GM19023 (cell line): ENCODE measurements around the gene ROCK2.
A peak's percentile ranks its signal among the peaks of the same experiment; 100 is the strongest.

Source experiments
- ATAC-seq: cut with Tn5 transposase; IDR thresholded peaks from one replicate; pipeline ENCODE4 v1.9.1; 2021; ENCODE audit warnings: mild to moderate bottlenecking, moderate library complexity; ENCODE audit not compliant: unreplicated experiment

ROCK2 gene

DNA sequence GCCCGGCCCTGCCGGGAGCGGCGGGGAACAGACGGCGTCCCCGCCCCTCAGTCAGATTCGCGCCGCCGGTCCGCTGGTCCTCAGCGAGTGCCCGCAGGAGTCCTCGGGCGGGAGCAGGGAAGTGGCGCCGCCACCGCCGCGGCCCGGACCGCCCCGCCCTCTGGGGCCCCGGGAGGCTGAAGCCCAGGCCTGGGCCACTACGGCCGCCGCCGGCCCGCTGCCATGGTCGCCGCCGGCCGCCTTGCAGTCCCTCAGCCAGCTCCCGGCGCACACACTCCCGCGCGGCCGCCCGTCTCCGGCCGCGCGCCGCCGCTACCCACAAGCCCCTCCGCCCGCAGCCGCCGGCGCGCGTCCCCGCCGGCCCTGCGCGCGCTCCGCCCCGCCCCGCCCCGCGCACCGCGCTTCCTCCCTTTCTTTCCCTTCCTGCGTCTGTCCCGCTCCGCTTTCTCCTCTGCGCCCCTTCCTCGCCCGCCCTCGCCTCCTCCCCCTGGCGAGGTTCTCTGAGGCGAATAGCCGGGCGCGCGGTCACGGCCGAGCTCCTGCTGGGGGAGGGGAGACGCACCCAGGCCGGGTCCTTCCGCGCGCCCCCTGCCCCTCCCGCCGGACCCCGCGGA, at the start of gene ROCK2:
TSS of gene ROCK2 (minus strand) at position 295 of the 614 bp plus-strand sequence. CDS start 500 bp downstream, outside the sequence.
- peak; percentile 58 for ATAC-seq

GRCh38 chr2:11393711-11394236, 49.3 kb upstream of the ROCK2 start:
- no peak for ATAC-seq

DNA sequence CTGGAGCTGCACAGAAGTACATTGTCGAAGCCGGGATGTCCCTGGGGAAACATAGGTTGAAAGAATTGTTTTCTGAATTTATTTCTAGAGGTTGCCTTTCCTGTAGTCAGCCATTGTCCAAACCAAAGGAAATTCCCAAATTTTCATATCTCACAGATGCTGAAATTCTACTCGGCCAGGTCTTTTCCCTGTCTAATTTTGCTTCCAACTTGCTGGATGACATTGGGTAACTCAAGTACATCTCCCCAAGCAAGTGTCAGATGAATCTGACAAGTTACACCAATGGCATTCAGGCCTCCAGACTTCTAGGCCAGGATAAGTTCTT, 47.5 kb upstream of the ROCK2 start:
- no peak for ATAC-seq

DNA sequence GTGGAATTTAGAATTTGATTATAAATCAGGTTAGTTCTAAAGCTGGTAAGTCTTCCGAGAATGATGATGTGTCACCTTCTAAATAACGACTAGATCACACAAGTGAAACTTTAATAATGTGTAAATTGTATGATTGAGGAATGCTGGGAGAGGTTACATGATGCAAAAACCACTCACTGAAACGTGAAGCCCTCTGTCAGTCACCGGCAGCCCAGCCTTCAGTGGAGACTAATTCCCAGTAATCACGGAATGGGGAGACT, 45.9 kb upstream of the ROCK2 start:
- ATAC-seq, result no peak

DNA sequence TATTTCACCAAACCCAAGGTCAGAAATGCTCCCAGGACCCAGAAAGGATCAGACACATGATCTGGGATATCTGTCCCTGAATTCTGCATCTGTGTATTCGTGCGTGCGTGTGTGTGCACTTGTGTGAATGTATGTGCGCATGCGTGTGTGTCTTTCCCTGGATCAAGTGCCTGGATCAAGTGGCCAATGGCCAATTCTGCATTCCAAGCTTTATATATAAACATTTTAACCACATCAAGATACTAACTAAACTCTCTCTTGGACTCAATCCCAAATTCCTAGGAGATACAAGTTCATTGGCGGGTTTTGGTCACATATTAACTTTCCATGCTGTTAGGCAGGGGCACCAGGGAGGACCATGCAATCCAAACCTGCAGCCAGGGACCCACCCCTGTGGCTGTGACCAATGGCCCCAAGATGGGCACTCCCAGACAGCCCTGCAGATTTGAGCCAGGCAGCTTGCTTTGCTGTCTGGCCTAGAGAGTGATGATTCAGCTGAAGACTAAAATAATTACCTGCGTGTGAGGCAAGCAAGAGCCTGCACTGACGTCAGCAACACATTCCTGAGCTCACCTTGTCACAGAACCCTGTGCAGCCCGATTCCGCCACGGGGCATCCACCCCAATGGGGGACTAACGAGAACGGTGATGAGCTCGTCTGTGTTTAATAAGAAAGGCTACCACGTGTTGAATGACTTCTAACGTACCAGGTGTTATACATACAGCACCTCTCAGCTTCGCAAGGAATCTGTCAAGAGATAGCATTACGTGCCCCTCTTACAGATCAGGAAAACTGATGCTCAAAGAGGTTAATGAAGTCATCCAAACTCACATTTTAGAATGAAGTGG, 45.3 kb upstream of the ROCK2 start:
- no peak for ATAC-seq

- no peak for ATAC-seq
Observed at GRCh38 chr2:11389052-11389420, 44.6 kb upstream of the ROCK2 start.

- ATAC-seq, result no peak
Observed at GRCh38 chr2:11388262-11389051, 44.0 kb upstream of the ROCK2 start.

- no peak for ATAC-seq
Observed at GRCh38 chr2:11387843-11388242, 43.4 kb upstream of the ROCK2 start.

DNA sequence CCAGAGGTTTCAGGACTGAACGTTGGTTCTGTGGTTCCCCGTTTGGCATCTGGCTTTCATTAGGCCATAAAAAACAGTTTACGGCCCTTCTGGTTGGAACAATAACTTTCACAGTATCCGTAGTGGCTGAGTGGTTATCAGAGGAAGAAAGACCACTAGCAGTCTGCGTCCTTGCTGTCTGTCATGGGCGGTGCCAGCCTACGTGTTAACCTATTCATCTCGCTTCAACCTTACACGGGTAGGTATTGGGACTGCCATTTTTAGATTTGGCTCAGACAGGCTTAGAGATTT, 42.6 kb upstream of the ROCK2 start:
- ATAC-seq, result no peak

- ATAC-seq, result no peak
Observed at GRCh38 chr2:11385847-11386246, 41.4 kb upstream of the ROCK2 start.

- ATAC-seq, result no peak
Observed at GRCh38 chr2:11385216-11385615, 40.8 kb upstream of the ROCK2 start.

GRCh38 chr2:11379558-11379957, 35.1 kb upstream of the ROCK2 start:
- ATAC-seq, result no peak

DNA sequence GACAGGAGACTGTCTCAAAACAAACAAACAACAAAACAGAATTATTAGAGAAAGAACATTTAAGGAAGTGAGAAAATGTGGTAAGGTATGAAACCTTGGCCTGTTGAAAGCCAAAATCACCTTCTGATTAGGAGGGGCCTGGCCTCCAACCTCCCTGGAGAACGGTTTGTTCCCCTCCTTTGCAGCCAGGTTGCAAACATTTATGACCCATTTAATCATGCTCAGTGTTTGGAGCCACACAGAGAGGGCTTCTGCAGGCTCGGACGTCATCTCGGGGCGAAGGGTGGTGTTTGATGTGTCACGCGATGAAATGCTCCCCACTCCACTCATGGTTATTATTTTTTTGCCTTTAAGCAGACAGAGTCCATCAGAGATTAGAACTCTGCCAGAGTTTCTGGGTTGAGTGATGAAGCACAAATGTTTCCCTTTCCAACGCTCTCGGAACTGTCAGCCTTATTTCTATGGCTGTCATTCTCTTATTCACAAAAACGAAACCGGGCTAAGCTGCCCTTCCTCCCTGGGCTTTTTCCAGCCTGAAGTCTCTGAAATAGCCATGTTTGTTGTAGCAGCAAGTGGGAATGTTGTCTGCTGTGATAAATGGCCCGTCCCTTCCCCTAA, 33.6 kb upstream of the ROCK2 start:
- peak; percentile 78 for ATAC-seq

GRCh38 chr2:11376071-11376470, 31.6 kb upstream of the ROCK2 start:
- no peak for ATAC-seq

DNA sequence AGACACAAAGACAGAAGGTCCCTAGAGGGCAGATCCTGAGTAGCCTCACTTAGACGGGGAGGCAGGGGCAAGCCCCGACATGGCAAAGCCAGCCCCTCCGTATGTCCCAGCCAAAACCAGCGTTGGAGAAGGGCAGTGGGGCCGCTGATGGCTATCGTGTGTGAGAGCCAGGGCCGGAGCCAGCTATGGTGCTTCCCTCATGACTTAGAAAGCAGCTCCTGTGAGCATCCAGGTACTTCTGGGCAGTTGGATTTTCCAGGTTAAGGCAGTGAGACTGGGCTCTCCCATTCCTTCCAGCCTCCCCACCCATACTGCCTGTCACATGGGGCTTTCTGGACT, 31.2 kb upstream of the ROCK2 start:
- no peak for ATAC-seq

- ATAC-seq, result no peak
Observed at GRCh38 chr2:11375025-11375688, 30.7 kb upstream of the ROCK2 start.

DNA sequence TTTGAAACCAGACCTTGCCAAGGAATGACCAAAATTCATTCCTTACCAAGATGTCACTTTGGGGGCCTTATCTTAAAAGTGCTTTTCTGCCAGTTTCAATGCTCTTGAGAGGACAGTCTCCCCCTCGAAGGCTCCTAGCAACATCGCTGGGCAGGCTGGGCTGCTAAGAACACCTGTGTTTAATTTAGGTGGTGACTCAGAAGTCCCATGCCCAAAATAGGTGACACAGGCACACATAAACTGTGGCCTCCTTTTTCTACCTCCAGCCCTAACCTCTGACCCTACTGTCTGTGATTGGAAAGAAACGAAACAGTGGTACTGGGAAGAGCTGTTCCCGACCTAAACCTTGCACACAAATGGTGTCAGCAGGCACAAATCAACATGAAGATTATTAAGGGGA, 28.7 kb upstream of the ROCK2 start:
- no peak for ATAC-seq

- ATAC-seq, result no peak
Observed at GRCh38 chr2:11371092-11371937, 26.9 kb upstream of the ROCK2 start.

- no peak for ATAC-seq
Observed at GRCh38 chr2:11370377-11371091, 26.1 kb upstream of the ROCK2 start.
